Measurements from ENCODE around the gene RPL13. TPM values are rescaled to one million over a fixed set of nuclear protein-coding genes. Genes with fewer than 3 reads are reported as not detected.
A peak's percentile ranks its signal among the peaks of the same experiment; 100 is the strongest.

RPL13 gene
- polyA plus RNA-seq, 1 donor from 2014 or later = 6,684 TPM

DNA sequence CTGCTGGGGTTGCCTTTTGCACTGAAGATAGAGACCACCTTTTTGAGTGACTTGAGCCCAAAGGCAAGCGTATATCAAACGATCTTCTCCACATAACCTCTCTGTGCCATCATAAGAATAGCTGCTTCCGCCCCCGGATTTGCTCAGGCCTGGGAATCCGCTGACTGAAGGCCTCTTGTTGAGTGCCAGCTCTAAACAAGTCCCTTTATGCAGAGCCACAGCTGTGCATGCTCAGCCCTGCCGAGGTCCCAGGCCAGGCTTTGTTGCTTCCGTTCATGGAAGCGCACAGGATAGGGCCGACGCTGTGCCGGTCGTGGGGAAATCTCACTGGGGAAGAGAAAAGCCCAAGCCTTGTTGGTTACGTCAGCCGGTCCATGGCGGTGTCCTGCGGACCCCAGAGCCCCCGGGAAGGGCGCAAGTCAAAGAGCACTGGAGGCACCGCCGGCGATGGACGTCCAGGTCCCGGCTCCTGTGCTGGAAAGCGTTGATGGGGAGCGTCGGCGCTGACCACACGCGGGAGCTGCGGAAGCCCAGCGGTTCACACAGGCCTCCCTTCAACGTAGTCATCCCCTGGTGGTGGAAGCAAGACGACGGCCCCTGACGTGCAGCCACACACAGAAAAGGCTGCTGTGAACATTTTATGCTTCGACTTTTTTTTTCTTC is 23.5 kb upstream of the RPL13 start:
- Mint-ChIP-seq H3K4me3 (no peak overlapping the region), H3K36me3 (peaks cover 3% of the 10 kb centered on the region), H3K9me3 (no peaks in the 10 kb centered on the region), H3K27me3 (no peaks in the 10 kb centered on the region), H3K4me1 (peaks cover 11 to 20% (median 11%) of the 10 kb centered on the region in 3 donors), H3K27ac (no peak overlapping the region)

DNA sequence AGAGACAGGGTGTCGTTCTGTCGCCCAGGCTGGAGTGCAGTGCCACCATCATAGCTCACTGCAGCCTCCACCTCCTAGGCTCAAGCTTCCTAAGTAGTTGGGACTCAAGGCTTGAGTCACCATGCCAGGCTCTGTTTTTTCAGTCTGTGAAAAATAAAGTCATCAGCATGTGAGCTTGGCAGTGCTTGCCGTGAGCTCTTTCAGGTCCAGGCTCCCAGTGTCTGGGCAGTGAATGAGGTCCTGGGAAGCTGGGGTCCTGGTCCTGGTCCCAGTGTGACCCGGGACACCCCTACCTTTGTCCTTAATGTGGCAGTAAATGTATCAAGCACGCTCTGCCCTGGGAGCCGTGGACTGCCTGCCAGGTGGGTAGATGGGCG is 22.9 kb upstream of the RPL13 start:
- Mint-ChIP-seq H3K27ac (no peak overlapping the region), H3K27me3 (no peaks in the 10 kb centered on the region), H3K9me3 (no peaks in the 10 kb centered on the region), H3K4me1 (peaks cover 11 to 20% (median 11%) of the 10 kb centered on the region in 3 donors), H3K4me3 (no peak overlapping the region), H3K36me3 (peaks cover 3% of the 10 kb centered on the region)

DNA sequence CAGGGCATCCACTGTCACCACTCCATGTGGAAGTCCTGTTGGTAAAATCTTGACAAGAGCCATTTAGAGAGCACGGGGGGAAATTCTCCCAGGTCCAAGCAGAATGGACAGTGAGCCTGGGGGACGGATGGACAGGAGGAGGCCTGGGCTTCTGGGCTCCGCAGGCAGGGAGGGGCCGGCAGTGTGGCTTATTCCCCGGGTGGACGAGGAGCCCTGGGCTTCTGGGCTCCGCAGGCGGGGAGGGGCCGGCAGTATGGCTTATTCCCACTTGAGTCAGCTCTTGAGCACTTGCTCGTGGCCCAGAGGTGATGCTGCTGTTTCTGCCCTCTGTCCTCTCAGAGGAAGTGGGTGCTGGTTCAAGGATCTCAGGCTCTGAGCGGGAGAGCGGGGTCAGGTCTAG is 22.2 kb upstream of the RPL13 start:
- Mint-ChIP-seq H3K4me3 (no peak overlapping the region), H3K9me3 (no peaks in the 10 kb centered on the region), H3K36me3 (peaks cover 3% of the 10 kb centered on the region), H3K4me1 (peaks cover 11 to 20% (median 11%) of the 10 kb centered on the region in 3 donors), H3K27ac (no peak overlapping the region), H3K27me3 (no peaks in the 10 kb centered on the region)

DNA sequence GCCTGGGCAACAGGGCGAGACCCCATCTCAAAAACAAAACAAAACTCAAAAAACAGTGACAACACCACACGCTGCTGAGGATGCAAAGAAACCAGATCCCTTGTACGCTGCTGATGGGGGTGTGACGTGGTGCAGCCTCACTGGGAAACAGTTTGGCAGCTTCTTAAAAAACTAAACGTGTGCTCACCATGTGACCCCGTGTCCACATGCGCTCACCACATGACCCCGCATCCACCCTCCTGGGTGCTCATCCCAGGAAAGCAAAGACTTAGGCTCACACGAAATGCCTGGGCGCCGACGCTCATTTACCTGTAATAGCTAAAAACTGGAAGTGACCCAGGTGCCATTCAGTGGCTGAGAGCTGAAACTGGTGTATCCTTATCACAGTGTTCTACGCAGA is 19.9 kb upstream of the RPL13 start:
- no peaks in the 10 kb centered on the region for H3K9me3 Mint-ChIP-seq
- H3K36me3 Mint-ChIP-seq = peaks cover 2% of the 10 kb centered on the region
- H3K27ac Mint-ChIP-seq = no peak overlapping the region
- H3K27me3 Mint-ChIP-seq = no peaks in the 10 kb centered on the region
- no peak overlapping the region for H3K4me3 Mint-ChIP-seq
- H3K4me1 Mint-ChIP-seq = peaks cover 0 to 2% (median 0%) of the 10 kb centered on the region in 3 donors

DNA sequence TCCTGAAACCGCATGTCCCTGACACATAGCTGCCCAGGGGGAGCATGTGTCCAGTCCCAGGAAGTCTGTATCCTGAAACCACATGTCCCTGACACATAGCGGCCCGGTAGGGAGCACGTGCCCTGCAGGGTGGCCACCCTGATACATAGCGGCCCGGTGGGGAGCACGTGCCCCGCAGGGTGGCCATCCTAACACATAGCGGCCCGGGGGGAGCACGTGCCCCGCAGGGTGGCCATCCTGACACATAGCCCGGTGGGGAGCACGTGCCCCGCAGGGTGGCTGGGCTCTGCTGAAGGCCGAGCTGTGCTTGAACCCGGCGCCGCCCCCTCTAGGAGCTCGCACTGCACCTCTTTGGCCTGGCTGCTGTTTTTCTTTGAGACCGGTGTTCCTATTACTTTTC is 18.7 kb upstream of the RPL13 start:
- Mint-ChIP-seq H3K9me3 (no peaks in the 10 kb centered on the region), H3K4me1 (peaks cover 0 to 2% (median 0%) of the 10 kb centered on the region in 3 donors), H3K27me3 (no peaks in the 10 kb centered on the region), H3K27ac (no peak overlapping the region), H3K4me3 (no peak overlapping the region), H3K36me3 (peaks cover 2% of the 10 kb centered on the region)

DNA sequence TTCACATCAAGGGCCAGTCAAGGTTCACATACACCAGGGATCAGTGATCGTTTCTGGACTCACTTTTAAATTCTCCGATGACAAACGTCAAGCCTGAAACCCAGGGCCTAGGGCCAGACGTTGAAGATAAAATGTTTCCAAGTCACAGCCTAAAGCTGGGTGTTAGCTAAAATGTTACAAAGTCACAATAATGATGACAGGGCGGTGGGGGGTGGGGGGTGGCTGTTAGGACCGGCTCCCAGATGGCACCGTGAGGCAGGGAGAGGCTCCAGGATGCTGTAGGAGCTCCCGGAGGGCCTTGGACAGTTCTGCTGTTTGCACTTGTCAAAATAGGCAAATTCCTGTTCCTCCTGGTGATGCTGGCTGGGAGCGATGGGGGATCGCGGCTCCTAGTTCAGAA is 16.4 kb upstream of the RPL13 start:
- peaks cover 0 to 2% (median 0%) of the 10 kb centered on the region in 3 donors for H3K4me1 Mint-ChIP-seq
- H3K4me3 Mint-ChIP-seq = no peak overlapping the region
- no peak overlapping the region for H3K27ac Mint-ChIP-seq
- no peaks in the 10 kb centered on the region for H3K9me3 Mint-ChIP-seq
- H3K27me3 Mint-ChIP-seq = no peaks in the 10 kb centered on the region
- H3K36me3 Mint-ChIP-seq = peaks cover 4% of the 10 kb centered on the region

DNA sequence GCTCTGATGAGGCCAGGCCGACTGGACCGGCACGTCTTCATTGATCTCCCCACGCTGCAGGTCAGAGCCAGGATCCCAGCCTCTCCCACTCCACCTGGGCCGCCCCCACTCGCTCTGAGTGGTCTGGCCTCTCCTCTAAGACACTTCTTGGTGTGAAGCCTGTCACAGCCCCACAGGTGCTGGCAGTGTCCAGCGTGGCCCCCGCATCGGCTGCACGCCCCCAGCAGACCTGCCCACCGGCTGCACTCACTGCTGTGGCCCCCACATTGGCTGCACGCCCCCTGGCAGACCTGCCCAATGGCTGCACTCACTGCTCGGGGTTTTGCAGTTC is 15.8 kb upstream of the RPL13 start:
- no peaks in the 10 kb centered on the region for H3K9me3 Mint-ChIP-seq
- peaks cover 4% of the 10 kb centered on the region for H3K36me3 Mint-ChIP-seq
- no peak overlapping the region for H3K4me3 Mint-ChIP-seq
- no peak overlapping the region for H3K27ac Mint-ChIP-seq
- H3K4me1 Mint-ChIP-seq = peaks cover 0 to 2% (median 0%) of the 10 kb centered on the region in 3 donors
- H3K27me3 Mint-ChIP-seq = no peaks in the 10 kb centered on the region

DNA sequence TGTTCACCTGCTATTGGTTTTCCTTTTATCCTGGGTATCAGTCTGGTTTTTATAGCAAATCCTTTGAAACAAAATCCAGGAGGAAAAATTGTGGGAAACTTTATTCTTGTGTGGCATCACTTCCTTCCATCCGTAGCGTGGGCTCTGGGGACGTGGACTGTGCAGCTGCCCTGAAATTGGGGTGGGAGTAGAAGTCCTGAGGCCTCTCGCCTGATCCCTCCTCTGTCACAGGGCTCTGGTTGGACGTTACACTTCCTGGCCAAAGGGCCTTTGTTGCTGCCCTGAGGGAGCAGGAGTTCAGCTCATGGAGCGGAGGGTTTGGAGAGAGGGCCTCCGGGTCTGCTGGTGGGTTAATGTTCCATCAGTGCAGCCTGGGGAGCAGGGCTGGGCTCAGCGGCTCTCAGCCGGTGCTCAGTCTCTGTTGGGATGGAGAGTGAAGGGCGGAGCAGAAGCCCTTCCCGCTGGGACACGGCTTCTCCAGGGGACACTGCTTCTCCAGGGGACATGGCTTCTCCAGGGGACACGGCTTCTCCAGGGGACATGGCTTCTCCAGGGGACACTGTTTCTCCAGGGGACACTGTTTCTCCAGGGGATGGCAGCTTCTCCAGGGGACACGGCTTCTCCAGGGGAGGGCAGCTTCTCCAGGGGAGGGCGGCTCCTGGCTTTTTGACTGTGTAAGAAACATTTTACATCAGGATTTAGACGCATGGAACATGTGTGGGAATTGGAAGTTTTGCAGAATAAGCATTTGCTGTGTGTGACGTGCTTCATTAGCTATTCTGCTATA is 15.2 kb upstream of the RPL13 start:
- no peak overlapping the region for H3K4me3 Mint-ChIP-seq
- no peak overlapping the region for H3K27ac Mint-ChIP-seq
- no peaks in the 10 kb centered on the region for H3K27me3 Mint-ChIP-seq
- H3K36me3 Mint-ChIP-seq = peaks cover 2% of the 10 kb centered on the region
- no peaks in the 10 kb centered on the region for H3K4me1 Mint-ChIP-seq
- no peaks in the 10 kb centered on the region for H3K9me3 Mint-ChIP-seq

DNA sequence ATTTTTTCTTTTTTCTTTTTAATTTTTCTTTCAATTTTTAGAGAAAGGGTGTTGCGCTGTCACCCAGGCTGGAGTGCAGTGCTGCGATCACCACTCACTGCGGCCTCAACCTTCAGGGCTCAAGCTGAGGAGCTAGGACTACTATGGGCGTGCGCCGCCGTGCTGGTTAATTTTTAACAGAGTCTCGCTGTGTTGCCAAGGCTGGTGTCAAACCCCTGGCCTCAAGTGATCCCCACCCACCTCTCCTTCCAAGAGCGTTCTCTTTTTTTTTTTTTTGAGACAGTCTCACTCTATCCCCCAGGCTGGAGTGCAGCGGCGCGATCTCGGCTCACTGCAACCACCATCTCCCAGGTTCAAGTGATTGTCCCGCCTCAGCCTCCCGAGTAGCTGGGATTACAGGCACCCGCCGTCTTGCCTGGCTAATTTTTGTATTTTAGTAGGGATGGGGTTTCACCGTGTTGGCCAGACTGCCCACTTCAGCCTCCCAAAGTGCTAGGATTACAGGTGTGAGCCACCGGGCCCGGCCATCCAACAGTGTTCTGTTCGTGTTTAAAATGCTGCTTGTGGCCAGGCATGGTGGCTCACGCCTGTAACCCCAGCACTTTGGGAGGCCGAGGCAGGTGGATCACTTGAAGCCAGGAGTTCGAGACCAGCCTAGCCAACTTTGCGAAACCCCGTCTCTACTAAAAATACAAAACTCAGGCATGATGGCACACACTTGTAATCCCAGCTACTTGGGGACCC is 14.5 kb upstream of the RPL13 start:
- Mint-ChIP-seq H3K4me3 (no peak overlapping the region), H3K9me3 (no peaks in the 10 kb centered on the region), H3K27ac (no peak overlapping the region), H3K27me3 (no peaks in the 10 kb centered on the region), H3K36me3 (peaks cover 2% of the 10 kb centered on the region), H3K4me1 (no peaks in the 10 kb centered on the region)

DNA sequence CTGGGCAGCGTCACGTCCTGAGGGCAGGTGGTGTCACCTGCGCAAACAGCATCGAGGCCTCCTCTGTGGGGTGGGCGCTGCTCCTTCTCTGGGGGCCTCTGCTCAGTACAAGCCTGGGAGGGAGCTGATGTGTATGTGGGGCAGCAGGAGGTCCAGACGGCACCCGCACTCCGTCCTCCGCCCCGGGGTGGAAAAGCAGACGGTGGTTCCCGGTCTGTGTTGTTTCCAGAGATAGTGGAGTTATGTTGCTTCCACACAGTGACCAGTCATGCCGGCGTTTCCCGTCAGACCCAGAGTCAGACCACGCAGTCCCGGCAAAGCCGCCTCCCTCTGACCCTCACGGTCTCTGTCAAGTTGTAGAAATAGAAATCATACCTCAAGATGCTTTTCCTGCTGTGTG is 13.7 kb upstream of the RPL13 start:
- Mint-ChIP-seq H3K36me3 (peaks cover 2% of the 10 kb centered on the region), H3K27me3 (no peaks in the 10 kb centered on the region)

DNA sequence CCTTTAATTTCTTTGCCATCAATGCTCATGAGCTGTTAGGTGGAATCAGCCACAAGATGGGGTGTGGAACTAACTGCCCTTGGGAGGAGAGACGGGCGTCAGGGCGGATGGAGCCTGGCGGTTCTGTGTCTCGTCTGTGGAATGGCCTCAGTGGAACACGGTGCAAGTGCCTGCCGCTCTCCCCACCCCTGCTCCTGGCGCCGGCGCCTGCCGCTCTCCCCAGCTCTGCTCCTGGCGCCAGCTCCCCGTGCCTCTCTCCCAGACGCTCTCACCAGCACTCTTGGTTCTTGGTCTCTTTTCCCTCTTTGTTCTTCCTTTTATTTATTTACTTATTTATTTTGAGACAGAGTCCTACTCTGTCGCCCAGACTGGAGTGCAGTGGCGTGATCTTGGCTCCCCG is 13.2 kb upstream of the RPL13 start:
- Mint-ChIP-seq H3K4me3 (no peak overlapping the region), H3K27me3 (no peaks in the 10 kb centered on the region), H3K27ac (no peak overlapping the region), H3K4me1 (no peaks in the 10 kb centered on the region), H3K36me3 (peaks cover 2% of the 10 kb centered on the region), H3K9me3 (no peaks in the 10 kb centered on the region)

More for the DNA sequence above, 13.7 kb upstream of the RPL13 start:
- H3K4me1 Mint-ChIP-seq = no peaks in the 10 kb centered on the region
- no peaks in the 10 kb centered on the region for H3K9me3 Mint-ChIP-seq
- H3K4me3 Mint-ChIP-seq = peak overlapping the region in 1 of 4 donors; percentile 69
- H3K27ac Mint-ChIP-seq = no peak overlapping the region

DNA sequence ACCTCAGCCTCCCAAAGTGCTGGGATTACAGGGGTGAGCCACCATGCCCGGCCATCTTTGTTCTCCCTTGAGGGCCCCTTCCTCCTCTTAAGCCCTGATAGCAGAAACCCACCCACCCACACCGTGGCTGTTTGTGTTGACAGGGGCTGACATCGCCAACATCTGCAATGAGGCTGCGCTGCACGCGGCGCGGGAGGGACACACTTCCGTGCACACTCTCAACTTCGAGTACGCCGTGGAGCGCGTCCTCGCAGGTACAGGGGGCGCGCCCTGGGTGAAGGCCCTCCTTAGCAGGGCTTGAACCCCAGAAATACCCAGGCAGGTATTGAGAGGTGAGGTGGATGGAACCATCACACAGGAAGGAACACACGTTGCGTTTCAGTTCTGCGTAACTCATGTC is 12.6 kb upstream of the RPL13 start:
- H3K27me3 Mint-ChIP-seq = no peaks in the 10 kb centered on the region
- H3K4me3 Mint-ChIP-seq = no peak overlapping the region
- no peaks in the 10 kb centered on the region for H3K4me1 Mint-ChIP-seq
- no peak overlapping the region for H3K27ac Mint-ChIP-seq
- H3K9me3 Mint-ChIP-seq = no peaks in the 10 kb centered on the region
- peaks cover 3% of the 10 kb centered on the region for H3K36me3 Mint-ChIP-seq

DNA sequence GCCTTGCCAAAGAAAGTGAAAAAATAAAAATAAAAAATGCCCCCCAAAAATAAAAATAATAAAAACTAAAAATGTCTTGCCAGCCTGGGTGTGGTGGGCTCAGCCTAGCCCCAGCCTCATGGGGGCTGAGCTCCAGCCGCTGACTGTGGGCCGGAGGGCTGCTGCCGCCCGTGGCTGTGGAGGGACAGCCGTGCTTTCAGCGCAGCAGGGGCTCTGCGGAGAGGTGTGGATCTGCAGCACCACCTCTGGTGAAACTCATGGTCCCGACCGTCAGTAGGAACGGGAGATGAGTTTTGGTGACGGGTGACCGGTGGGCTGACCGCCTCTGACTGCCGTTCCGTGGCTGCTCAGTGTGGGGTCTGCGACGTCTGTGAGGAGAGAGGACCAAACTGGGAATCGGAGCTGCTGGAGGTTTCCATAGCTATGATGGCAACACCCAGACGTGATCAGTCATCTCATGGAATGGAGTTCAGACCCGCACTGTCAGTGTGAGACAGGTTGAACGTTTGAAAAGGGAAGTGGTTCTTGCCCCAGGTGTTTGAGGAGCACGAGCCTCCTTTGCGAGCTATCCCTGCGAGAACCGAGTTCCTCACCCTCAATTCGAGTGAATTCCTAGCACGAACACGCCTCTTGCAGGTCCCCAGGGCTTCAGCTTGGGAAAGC is 12.0 kb upstream of the RPL13 start:
- H3K4me1 Mint-ChIP-seq = no peaks in the 10 kb centered on the region
- H3K4me3 Mint-ChIP-seq = no peak overlapping the region
- H3K9me3 Mint-ChIP-seq = no peaks in the 10 kb centered on the region
- no peak overlapping the region for H3K27ac Mint-ChIP-seq
- H3K27me3 Mint-ChIP-seq = no peaks in the 10 kb centered on the region
- peaks cover 3% of the 10 kb centered on the region for H3K36me3 Mint-ChIP-seq

DNA sequence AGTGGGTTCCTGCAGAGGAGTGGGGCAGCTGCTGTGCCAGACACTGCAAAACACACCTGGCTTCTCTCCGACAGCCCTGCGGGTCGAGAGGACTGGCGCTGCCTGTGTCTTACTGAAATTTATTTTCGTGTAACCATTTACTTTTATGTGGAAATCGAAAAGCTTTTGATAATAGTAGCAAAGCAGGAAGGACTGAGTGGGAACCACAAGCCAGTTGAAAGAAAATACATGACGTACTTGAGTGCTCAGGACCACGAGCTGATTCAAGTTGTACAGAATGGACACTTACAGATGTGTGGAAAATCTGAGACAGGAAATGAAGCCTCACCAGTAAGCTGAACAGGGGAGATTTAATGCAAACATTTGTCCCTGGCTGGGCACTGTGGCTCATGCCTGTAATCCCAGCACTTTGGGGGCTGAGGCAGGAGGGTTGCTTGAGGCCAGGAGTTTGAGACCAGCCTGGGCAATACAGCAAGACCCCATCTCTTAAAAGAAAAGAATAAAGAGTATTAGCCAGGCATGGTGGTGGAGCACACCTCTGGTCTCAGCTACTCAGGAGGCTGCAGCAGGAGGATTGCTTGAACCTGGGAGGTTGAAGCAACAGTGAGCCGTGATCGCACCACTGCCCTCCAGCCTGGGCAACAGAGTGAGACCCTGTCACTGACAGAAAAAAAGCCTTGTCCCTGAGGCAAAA is 11.3 kb upstream of the RPL13 start:
- Mint-ChIP-seq H3K27me3 (no peaks in the 10 kb centered on the region), H3K9me3 (no peaks in the 10 kb centered on the region), H3K36me3 (peaks cover 3% of the 10 kb centered on the region), H3K27ac (peak overlapping the region in 1 of 3 donors; percentile 59), H3K4me3 (no peak overlapping the region), H3K4me1 (no peaks in the 10 kb centered on the region)

Data from IgD-negative memory B cell (primary cell).